ENCODE measurements around the gene TARBP2.

DNA sequence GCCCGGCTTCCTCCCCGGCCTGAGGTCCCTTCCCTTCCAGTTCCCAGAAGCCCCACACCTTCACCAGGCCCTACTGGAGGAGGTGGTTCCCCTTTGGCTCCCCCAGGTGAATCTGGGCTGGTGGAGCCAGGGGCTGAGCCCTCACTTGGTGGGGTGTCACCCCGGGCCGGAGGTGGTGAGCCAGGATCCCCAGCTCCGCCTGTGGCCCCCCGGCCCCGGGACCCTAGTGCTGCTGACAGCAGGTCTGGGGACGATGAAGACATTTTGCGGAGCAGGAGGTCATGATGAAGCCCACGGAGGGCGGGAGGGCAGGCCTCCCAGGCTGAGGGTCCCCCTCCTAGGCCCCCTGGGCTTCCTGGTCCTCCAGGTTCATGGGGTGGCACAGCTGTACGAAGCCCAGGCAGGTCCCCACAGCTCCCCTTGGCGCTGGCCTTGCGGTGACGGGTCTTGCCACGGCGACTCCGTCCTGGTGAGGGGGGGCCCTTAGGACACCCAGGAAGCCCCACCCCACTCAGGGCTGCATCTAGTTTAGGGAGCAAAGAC, 18.4 kb upstream of the TARBP2 start:
- TF ChIP-seq, protein P1, sequence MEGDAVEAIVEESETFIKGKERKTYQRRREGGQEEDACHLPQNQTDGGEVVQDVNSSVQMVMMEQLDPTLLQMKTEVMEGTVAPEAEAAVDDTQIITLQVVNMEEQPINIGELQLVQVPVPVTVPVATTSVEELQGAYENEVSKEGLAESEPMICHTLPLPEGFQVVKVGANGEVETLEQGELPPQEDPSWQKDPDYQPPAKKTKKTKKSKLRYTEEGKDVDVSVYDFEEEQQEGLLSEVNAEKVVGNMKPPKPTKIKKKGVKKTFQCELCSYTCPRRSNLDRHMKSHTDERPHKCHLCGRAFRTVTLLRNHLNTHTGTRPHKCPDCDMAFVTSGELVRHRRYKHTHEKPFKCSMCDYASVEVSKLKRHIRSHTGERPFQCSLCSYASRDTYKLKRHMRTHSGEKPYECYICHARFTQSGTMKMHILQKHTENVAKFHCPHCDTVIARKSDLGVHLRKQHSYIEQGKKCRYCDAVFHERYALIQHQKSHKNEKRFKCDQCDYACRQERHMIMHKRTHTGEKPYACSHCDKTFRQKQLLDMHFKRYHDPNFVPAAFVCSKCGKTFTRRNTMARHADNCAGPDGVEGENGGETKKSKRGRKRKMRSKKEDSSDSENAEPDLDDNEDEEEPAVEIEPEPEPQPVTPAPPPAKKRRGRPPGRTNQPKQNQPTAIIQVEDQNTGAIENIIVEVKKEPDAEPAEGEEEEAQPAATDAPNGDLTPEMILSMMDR (tag by site-specific recombination; IDR thresholded peaks at IDR 0.05), result no peak
- TF ChIP-seq BCL6B (tag by site-specific recombination; IDR thresholded peaks at IDR 0.05), result no peak
- no peak for TF ChIP-seq ZNF514 (tag by site-specific recombination; IDR thresholded peaks at IDR 0.05)
- no peak for TF ChIP-seq ZBTB21 (tag by site-specific recombination; IDR thresholded peaks at IDR 0.05)
- no peak for TF ChIP-seq REST (tag by site-specific recombination; IDR thresholded peaks at IDR 0.05)
- no peak for TF ChIP-seq ZNF518A (tag by site-specific recombination; conservative IDR thresholded peaks at IDR 0.05; ENCODE audit: low read depth)
- no peak for TF ChIP-seq ZNF280D (tag by site-specific recombination; IDR thresholded peaks at IDR 0.05)

Measured in HEK293 (cell line).